GM13977 (cell line): ENCODE results near the gene ZNF688.

Source experiments
- DNase-seq: peaks from one replicate; pipeline ENCODE4 v3.0.0; 2012; ENCODE audit warnings: low spot score
- in situ Hi-C: fragments of 300-500 bp; cut with MboI; formaldehyde crosslinking; loops from one replicate; pipeline ENCODE4 v1.12.0; 2022; ENCODE audit warnings: low sequenced_read_pairs, low pct_unique_long_range_greater_than_20kb, mixed read lengths, inconsistent platforms; ENCODE audit not compliant: unreplicated experiment
- TF ChIP-seq, protein P1 (sequence below): IDR thresholded peaks from 2 replicates; pipeline ENCODE4 v1.5.1; 2012; ENCODE audit warnings: mild to moderate bottlenecking, control low read depth; ENCODE audit not compliant: insufficient read depth; ENCODE audit errors: extremely low read depth, missing control alignments

Gene ZNF688

GRCh38 chr16:30609926-30610839, 38.7 kb upstream of the ZNF688 start, which contains the start of gene ZNF689:
Gene ZNF689 (minus strand): TSS chr16:30610389. CDS start chr16:30610041, 348 bp downstream.
- TF ChIP-seq, protein P1, sequence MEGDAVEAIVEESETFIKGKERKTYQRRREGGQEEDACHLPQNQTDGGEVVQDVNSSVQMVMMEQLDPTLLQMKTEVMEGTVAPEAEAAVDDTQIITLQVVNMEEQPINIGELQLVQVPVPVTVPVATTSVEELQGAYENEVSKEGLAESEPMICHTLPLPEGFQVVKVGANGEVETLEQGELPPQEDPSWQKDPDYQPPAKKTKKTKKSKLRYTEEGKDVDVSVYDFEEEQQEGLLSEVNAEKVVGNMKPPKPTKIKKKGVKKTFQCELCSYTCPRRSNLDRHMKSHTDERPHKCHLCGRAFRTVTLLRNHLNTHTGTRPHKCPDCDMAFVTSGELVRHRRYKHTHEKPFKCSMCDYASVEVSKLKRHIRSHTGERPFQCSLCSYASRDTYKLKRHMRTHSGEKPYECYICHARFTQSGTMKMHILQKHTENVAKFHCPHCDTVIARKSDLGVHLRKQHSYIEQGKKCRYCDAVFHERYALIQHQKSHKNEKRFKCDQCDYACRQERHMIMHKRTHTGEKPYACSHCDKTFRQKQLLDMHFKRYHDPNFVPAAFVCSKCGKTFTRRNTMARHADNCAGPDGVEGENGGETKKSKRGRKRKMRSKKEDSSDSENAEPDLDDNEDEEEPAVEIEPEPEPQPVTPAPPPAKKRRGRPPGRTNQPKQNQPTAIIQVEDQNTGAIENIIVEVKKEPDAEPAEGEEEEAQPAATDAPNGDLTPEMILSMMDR = no peak
- DNase-seq = peak; percentile 98
- in situ Hi-C loops = loop anchor here (10.0 to 25.0 kb wide), 2 partner anchors 175 to 498 kb away; partner anchors contain the start of genes DCTPP1, GDPD3 and MAPK3

DNA sequence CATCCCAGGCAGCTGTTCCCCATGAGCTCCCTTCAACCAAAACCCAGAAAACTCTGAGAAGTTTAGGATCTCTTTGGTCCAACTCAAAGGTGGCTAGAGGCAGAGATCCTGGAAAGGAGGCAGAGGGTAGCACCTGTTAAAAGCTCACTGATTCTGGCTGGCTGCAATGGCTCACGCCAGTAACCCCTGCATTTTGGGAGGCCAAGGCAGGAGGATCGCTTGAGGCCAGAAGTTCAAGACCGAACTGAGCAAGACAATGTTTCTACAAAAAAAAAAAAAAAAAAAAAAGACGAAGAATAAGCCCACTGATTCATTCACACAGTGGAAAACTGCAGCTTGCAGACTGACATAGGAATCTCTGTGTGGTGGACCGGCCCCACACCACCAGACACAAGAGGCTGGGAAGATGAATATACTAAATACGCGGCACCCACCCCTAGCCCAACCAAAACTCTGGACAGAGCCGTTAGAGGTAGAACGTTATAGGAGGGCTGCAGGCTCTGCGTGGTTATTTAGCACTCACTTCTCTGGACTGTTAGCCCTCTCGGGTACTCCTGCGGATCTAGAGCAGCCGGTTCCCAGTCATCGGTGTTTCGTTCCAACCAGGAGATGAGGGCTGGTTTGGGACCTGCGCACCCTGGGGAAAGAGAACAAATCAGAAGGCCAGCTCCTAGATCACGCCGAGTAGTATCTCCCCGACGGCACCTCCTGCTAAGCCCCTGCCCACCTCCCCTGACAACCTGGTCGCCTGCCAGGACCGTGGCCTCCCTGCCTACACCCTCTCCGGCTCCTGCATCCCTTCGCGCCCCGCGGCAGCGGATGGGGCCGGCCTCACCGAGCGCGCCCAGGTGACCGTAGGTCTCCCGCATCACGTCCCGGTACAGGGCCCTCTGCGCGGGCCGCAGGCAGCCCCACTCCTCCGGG, 37.8 kb upstream of the ZNF688 start:
- TF ChIP-seq, protein P1 = no peak
- DNase-seq = peak; percentile 64
- in situ Hi-C loops = loop anchor here (10.0 to 25.0 kb wide), 2 partner anchors 174 to 497 kb away; partner anchors contain the start of genes DCTPP1, GDPD3 and MAPK3

DNA sequence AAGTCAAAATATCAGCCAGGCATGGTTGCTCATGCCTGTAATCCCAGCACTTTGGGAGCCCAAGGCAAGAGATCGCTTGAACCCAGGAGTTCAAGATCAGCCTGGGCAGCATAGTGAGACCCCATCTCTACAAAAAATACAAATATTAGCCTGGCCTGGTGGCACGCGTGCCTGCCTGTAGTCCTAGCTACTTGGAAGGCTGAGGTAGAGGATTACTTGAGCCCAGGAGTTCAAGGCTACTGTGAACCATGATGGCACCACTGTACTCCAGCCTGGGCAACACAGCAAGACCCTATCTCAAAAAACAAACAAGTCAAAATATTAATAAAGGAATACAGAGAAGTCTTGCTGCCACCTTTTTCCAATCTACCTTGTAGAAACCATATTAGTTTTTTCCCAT, 34.5 kb upstream of the ZNF688 start:
- DNase-seq = no peak
- TF ChIP-seq, protein P1 = no peak
- in situ Hi-C loops = loop anchor here (10.0 to 25.0 kb wide), 2 partner anchors 171 to 494 kb away; partner anchors contain the start of genes DCTPP1, GDPD3 and MAPK3

DNA sequence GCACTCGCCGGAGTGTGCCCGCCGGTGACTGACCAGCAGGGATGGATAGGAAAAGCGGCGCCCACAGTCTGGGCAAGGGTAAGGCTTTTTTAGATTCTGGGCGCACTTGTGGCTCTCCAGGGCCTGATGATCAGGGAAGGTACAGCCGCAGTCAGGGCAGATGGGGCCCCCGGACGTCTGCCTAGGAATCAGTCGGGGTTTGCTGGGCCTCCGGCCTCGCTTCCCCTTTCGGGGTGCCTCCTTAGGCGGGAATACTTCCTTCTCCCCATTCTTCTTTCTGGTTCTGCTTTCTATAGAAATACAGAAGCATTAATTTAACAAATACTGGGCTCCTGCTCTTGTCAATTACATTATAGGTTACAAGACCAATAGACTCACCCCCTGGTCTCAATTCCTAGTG, 33.6 kb upstream of the ZNF688 start:
- DNase-seq = no peak
- in situ Hi-C loops = loop anchor here (10.0 to 25.0 kb wide), 2 partner anchors 170 to 493 kb away; partner anchors contain the start of genes DCTPP1, GDPD3 and MAPK3
- TF ChIP-seq, protein P1 = no peak

GRCh38 chr16:30604316-30604947, 32.9 kb upstream of the ZNF688 start:
- in situ Hi-C loops = loop anchor here (10.0 to 25.0 kb wide), 2 partner anchors 170 to 492 kb away; partner anchors contain the start of genes DCTPP1, GDPD3 and MAPK3

More at GRCh38 chr16:30604316-30604947, 32.9 kb upstream of the ZNF688 start:
- TF ChIP-seq, protein P1 = no peak
- no peak for DNase-seq
